K562 (cell line): ENCODE measurements around the gene SLC25A1. TPM values are rescaled to one million over a fixed set of nuclear protein-coding genes. Genes with fewer than 3 reads are reported as not detected.

Experiments used
- EHMT2 ChIP-seq: fragments of 450-650 bp; IDR thresholded peaks from 2 replicates; pipeline ENCODE4 v1.6.1; 2018; ENCODE audit warnings: antibody characterized with exemption
- RCOR1 ChIP-seq, 2 experiments: IDR thresholded peaks; 2 replicates each; pipeline ENCODE4 v1.6.1; 2012; ENCODE audit warnings: low read depth in 2 of 2, low read length in 2 of 2, borderline replicate concordance in 1 of 2, improper control_type of control experiment in 1 of 2
- polyA plus RNA-seq, 8 experiments: library from polyadenylated mRNA; depleted of rRNA in 4 of 8; stranded (reverse) in 5 of 8; unstranded in 3 of 8; fragments of >200 nt; fragmentation: Nextera tagmentation in 2 of 8; fragmentation: Illumina TruSeq in 1 of 8; extraction: Ambion mirVana in 2 of 8; extraction: Trizol in 1 of 8; gene quantifications; 2 replicates each; pipeline versions ENCODE4 v1.2.1 to v1.2.3, GENCODE V29; 2011 to 2014; ENCODE audit warnings: inconsistent platforms in 1 of 8, missing spikeins in 1 of 8
- total RNA-seq, 7 experiments: library from RNA; depleted of rRNA in 6 of 7; stranded (reverse); fragments of >200 nt in 6 of 7; fragmentation: Illumina TruSeq in 2 of 7; extraction: Trizol in 2 of 7; gene quantifications; 2 replicates each; pipeline versions ENCODE4 v1.2.1 to v1.2.3, GENCODE V29; 2011 to 2021; ENCODE audit warnings: low replicate concordance in 1 of 7
- TF ChIP-seq, protein P1 (sequence below): fragments of 200-600 bp; sonication (generic); IDR thresholded peaks from one replicate; pipeline ENCODE4 v1.6.1; 2012; ENCODE audit warnings: mild to moderate bottlenecking, low read depth, low read length, inconsistent platforms

Gene SLC25A1
- total and polyA plus RNA-seq, 9 of the 15 experiments (the other 6 are each of a cell fraction or from before 2014, with no cell fraction given): 11.0 to 408 (median 110) TPM

DNA sequence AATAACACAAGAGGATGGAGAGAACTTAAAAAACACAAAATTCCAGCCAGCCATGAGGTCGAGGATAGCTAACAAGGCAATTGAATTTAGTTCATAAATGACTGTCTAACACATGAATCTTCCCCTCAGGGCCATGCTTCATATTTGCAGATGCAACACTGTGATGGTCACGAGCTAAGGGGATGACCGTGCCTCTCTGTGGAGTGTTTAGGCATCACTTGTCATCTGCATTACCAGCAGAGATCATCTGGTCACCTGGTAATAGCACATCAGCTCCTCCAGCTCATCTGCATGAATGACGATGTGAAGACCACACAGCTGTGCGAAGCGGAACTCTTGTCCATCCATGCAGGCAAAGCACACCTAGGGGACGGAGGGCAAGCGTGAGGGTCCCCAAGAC, 20.9 kb upstream of the SLC25A1 start (continued):
- TF ChIP-seq, protein P1, sequence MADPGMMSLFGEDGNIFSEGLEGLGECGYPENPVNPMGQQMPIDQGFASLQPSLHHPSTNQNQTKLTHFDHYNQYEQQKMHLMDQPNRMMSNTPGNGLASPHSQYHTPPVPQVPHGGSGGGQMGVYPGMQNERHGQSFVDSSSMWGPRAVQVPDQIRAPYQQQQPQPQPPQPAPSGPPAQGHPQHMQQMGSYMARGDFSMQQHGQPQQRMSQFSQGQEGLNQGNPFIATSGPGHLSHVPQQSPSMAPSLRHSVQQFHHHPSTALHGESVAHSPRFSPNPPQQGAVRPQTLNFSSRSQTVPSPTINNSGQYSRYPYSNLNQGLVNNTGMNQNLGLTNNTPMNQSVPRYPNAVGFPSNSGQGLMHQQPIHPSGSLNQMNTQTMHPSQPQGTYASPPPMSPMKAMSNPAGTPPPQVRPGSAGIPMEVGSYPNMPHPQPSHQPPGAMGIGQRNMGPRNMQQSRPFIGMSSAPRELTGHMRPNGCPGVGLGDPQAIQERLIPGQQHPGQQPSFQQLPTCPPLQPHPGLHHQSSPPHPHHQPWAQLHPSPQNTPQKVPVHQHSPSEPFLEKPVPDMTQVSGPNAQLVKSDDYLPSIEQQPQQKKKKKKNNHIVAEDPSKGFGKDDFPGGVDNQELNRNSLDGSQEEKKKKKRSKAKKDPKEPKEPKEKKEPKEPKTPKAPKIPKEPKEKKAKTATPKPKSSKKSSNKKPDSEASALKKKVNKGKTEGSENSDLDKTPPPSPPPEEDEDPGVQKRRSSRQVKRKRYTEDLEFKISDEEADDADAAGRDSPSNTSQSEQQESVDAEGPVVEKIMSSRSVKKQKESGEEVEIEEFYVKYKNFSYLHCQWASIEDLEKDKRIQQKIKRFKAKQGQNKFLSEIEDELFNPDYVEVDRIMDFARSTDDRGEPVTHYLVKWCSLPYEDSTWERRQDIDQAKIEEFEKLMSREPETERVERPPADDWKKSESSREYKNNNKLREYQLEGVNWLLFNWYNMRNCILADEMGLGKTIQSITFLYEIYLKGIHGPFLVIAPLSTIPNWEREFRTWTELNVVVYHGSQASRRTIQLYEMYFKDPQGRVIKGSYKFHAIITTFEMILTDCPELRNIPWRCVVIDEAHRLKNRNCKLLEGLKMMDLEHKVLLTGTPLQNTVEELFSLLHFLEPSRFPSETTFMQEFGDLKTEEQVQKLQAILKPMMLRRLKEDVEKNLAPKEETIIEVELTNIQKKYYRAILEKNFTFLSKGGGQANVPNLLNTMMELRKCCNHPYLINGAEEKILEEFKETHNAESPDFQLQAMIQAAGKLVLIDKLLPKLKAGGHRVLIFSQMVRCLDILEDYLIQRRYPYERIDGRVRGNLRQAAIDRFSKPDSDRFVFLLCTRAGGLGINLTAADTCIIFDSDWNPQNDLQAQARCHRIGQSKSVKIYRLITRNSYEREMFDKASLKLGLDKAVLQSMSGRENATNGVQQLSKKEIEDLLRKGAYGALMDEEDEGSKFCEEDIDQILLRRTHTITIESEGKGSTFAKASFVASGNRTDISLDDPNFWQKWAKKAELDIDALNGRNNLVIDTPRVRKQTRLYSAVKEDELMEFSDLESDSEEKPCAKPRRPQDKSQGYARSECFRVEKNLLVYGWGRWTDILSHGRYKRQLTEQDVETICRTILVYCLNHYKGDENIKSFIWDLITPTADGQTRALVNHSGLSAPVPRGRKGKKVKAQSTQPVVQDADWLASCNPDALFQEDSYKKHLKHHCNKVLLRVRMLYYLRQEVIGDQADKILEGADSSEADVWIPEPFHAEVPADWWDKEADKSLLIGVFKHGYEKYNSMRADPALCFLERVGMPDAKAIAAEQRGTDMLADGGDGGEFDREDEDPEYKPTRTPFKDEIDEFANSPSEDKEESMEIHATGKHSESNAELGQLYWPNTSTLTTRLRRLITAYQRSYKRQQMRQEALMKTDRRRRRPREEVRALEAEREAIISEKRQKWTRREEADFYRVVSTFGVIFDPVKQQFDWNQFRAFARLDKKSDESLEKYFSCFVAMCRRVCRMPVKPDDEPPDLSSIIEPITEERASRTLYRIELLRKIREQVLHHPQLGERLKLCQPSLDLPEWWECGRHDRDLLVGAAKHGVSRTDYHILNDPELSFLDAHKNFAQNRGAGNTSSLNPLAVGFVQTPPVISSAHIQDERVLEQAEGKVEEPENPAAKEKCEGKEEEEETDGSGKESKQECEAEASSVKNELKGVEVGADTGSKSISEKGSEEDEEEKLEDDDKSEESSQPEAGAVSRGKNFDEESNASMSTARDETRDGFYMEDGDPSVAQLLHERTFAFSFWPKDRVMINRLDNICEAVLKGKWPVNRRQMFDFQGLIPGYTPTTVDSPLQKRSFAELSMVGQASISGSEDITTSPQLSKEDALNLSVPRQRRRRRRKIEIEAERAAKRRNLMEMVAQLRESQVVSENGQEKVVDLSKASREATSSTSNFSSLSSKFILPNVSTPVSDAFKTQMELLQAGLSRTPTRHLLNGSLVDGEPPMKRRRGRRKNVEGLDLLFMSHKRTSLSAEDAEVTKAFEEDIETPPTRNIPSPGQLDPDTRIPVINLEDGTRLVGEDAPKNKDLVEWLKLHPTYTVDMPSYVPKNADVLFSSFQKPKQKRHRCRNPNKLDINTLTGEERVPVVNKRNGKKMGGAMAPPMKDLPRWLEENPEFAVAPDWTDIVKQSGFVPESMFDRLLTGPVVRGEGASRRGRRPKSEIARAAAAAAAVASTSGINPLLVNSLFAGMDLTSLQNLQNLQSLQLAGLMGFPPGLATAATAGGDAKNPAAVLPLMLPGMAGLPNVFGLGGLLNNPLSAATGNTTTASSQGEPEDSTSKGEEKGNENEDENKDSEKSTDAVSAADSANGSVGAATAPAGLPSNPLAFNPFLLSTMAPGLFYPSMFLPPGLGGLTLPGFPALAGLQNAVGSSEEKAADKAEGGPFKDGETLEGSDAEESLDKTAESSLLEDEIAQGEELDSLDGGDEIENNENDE: no peak
- TF ChIP-seq RCOR1 (IDR thresholded peaks at IDR 0.05; ENCODE audit: borderline replicate concordance in 1 of 2, low read depth in 2 of 2, low read length in 2 of 2) (no peak), EHMT2 (no peak)
